GM10248 (cell line): ENCODE results near the gene REPS1.

ENCODE experiments used
- CTCF ChIA-PET: fragments of 300-600 bp; sonication (Branson Sonifier 250); formaldehyde crosslinking; extraction: SDS; loops from one replicate; lab custom pipeline; 2021; ENCODE audit warnings: antibody characterized with exemption; lab: Yijun Ruan, JAX
- POLR2A ChIA-PET: fragments of 350-650 bp; sonication (Branson Sonifier 250); formaldehyde crosslinking; extraction: SDS; loops from one replicate; lab custom pipeline; 2020; ENCODE audit warnings: antibody characterized with exemption; lab: Yijun Ruan, JAX
- DNase-seq: peaks from one replicate; pipeline ENCODE4 v3.0.0; 2012; ENCODE audit errors: extremely low spot score
- TF ChIP-seq, protein P1 (sequence below): IDR thresholded peaks from 2 replicates; pipeline ENCODE4 v1.5.1; 2012; ENCODE audit warnings: mild to moderate bottlenecking, low read depth; ENCODE audit errors: extremely low read depth, missing control alignments, control extremely low read depth

Gene REPS1

GRCh38 chr6:138979813-138980668, 8.0 kb downstream of the REPS1 start:
- ChIA-PET POLR2A (interaction anchor here (0.6 kb wide), 1 partner anchor 171 kb away, joined by 4 read pairs; no protein-coding TSS in a partner anchor), CTCF (interaction anchor here (1.2 to 1.7 kb wide), 2 partner anchors 13 to 48 kb away, joined by 4 read pairs; no protein-coding TSS in a partner anchor)
- DNase-seq = no peak

GRCh38 chr6:138979365-138979764, 8.7 kb downstream of the REPS1 start:
- ChIA-PET CTCF (interaction anchor here (1.2 kb wide), 1 partner anchor 12 kb away, joined by 4 read pairs; no protein-coding TSS in a partner anchor), POLR2A (interaction anchor here (0.6 kb wide), 1 partner anchor 170 kb away, joined by 4 read pairs; no protein-coding TSS in a partner anchor)
- DNase-seq = no peak
- TF ChIP-seq, protein P1, sequence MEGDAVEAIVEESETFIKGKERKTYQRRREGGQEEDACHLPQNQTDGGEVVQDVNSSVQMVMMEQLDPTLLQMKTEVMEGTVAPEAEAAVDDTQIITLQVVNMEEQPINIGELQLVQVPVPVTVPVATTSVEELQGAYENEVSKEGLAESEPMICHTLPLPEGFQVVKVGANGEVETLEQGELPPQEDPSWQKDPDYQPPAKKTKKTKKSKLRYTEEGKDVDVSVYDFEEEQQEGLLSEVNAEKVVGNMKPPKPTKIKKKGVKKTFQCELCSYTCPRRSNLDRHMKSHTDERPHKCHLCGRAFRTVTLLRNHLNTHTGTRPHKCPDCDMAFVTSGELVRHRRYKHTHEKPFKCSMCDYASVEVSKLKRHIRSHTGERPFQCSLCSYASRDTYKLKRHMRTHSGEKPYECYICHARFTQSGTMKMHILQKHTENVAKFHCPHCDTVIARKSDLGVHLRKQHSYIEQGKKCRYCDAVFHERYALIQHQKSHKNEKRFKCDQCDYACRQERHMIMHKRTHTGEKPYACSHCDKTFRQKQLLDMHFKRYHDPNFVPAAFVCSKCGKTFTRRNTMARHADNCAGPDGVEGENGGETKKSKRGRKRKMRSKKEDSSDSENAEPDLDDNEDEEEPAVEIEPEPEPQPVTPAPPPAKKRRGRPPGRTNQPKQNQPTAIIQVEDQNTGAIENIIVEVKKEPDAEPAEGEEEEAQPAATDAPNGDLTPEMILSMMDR = no peak

More at GRCh38 chr6:138979813-138980668, 8.0 kb downstream of the REPS1 start:
- TF ChIP-seq, protein P1 = no peak

DNA sequence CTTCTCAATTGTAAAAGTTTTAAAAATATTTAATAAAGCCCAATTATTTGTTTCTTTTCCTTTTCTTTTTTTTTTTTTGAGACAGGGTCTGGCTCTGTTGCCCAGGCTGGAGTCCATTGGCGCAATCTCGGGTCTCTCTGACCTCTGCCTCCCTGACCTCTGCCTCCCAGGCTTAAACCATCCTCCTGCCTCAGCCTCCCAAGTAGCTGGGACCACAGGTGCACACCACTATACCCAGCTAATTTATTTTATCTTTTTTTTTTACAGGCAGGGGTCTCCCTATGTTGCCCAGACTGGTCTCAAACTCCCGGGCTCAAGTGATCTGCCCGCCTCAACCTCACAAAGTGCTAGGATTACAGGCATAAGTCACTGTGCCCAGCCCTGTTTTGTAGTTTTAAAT, 9.8 kb downstream of the REPS1 start:
- POLR2A ChIA-PET = interaction anchor here (1.2 kb wide), 1 partner anchor 8 kb away, joined by 3 read pairs; no protein-coding TSS in a partner anchor
- CTCF ChIA-PET = no interaction called here
- TF ChIP-seq, protein P1 = no peak
- DNase-seq = no peak

DNA sequence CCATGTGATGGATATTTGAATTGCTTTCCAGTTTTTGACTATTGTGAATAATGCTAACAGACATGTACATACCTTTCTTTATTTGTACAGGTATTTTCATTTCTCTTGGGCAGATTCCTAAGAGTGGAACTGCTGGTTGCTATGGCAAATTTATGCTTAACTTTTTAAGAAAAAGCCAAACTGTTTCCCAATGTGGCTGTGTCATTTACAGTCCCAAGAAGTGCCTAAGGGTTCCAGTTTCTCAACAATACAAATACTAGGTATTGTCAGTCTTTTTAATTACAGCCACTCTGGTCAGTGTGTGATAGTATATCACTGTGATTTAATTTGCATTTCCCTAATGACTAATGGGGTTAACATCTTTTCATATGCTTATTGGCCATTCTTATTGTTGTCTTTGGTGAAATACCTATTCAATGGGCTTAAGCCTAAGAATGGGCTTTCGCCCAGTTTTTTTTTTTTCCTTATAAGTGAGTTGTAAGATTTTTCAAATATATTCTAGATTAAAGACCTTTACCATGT, 10.3 kb downstream of the REPS1 start:
- CTCF ChIA-PET = no interaction called here
- DNase-seq = no peak
- POLR2A ChIA-PET = interaction anchor here (1.2 kb wide), 1 partner anchor 8 kb away, joined by 3 read pairs; no protein-coding TSS in a partner anchor
- TF ChIP-seq, protein P1 = no peak

DNA sequence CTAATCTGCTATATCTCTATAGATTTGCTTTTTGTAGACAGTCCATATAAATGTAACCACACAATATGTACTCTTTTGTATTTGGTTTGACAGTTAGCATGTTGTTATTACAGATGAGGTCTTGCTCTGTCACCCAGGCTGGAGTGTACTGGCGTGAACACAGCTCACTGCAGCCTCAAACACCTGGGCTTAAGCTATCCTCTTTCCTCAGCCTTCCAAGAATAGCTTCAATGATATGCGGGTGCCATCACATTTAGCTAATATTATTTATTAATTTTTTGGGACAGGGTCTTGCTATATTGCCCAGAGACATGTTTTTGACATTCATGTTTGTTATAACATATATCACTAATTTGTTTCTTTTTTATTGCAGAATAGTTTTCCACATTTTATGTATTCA, 10.8 kb downstream of the REPS1 start:
- CTCF ChIA-PET = interaction anchor here (1.4 kb wide), 1 partner anchor 46 kb away, joined by 3 read pairs; no protein-coding TSS in a partner anchor
- TF ChIP-seq, protein P1 = no peak
- POLR2A ChIA-PET = no interaction called here
- no peak for DNase-seq

DNA sequence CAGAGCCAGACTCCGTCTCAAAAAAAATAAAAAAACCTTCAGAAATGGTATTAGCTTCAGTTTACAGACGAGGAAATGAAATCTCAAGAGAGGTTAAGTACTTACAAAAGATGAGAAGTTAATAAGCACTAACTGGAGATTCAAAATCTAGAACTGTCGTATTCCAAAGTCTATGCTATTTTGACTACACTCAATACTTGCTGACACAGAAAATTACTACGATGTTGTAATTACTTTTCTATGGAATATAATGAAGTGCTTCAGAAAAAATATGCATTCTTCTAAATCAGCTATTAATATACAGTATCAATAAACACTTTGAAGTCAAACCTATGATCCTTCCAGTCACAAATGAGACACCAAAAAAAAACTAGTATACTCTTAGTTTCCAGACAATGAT, 12.2 kb downstream of the REPS1 start:
- ChIA-PET CTCF (interaction anchor here (1.0 to 2.2 kb wide), 4 partner anchors 11 to 52 kb away, joined by 3 to 10 read pairs (median 4); partner anchors contain the start of gene ABRACL), POLR2A (no interaction called here)
- TF ChIP-seq, protein P1 = no peak
- no peak for DNase-seq
